Activated CD4-positive, alpha-beta T cell treated with anti-CD3 and anti-CD28 coated beads, Interleukin-2, Interleukin-6, amounts not matched to agents 100 ng/mL and 50 ng/mL, durations not matched to agents 16 hours and 8 hours (primary cell): ENCODE results near the gene ARMC9.
"Not testable (repeated sequence)": the region's sequence is repeated elsewhere in the genome, so short reads cannot be mapped to it uniquely, and the experiment has no call there.

Experiments used
- DNase-seq: peaks from one replicate; pipeline ENCODE4 v3.0.0-alpha.2; 2020

ARMC9 gene, protein sequence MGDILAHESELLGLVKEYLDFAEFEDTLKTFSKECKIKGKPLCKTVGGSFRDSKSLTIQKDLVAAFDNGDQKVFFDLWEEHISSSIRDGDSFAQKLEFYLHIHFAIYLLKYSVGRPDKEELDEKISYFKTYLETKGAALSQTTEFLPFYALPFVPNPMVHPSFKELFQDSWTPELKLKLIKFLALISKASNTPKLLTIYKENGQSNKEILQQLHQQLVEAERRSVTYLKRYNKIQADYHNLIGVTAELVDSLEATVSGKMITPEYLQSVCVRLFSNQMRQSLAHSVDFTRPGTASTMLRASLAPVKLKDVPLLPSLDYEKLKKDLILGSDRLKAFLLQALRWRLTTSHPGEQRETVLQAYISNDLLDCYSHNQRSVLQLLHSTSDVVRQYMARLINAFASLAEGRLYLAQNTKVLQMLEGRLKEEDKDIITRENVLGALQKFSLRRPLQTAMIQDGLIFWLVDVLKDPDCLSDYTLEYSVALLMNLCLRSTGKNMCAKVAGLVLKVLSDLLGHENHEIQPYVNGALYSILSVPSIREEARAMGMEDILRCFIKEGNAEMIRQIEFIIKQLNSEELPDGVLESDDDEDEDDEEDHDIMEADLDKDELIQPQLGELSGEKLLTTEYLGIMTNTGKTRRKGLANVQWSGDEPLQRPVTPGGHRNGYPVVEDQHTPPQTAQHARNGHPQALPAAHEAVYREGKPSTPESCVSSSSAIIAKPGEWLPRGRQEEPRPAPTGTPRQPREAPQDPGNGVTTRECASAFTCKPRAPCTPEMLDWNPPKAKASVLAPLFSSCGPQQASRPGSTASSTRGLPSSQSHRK

DNA sequence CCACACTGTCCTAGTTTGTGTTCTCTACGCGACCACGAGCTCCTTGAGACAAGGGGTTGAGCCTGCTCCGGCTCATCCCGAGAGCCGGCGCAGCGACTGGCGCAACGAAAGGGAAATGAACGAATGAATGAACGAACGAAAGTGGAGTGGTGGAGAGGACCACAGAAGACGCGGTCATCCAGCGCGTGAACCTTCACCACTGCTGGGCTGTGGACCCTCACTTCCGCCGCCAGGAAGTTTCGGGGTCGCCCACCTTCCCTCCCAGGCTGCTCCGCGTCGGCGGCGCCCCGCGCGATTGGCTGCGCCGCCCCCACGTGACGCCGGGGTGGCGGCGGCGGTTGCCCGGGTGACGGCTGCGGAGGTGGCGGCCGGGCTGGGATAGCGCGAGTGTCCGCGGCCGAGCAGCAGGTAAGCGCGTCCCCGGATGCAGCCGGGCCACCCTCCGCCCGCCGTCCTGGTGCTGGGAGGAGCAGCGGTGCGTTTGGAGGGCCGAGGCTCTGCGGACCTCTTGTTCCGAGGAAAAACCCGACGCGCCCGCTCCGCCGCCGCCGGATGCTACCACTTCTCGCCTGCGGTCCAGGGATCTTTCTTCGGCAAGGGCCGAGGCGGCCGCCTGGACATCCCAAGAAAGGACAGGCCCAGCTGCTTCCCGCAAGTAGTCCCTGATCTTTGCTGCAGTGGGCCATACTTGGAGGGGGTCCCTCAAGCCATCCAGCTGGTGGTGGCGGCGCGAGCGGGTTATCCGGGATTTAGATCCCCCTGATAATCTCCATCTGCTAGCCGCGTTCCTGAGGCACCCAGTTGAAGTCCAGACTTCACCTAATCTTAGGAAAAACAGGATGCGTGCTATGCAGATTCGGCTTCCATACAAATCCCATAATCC is at the start of gene ARMC9:
ARMC9 (plus strand) TSS at position 341 of the 883 bp plus-strand sequence. CDS start 7,608 bp downstream, outside the sequence.
- DNase-seq = peak; percentile 85

DNA sequence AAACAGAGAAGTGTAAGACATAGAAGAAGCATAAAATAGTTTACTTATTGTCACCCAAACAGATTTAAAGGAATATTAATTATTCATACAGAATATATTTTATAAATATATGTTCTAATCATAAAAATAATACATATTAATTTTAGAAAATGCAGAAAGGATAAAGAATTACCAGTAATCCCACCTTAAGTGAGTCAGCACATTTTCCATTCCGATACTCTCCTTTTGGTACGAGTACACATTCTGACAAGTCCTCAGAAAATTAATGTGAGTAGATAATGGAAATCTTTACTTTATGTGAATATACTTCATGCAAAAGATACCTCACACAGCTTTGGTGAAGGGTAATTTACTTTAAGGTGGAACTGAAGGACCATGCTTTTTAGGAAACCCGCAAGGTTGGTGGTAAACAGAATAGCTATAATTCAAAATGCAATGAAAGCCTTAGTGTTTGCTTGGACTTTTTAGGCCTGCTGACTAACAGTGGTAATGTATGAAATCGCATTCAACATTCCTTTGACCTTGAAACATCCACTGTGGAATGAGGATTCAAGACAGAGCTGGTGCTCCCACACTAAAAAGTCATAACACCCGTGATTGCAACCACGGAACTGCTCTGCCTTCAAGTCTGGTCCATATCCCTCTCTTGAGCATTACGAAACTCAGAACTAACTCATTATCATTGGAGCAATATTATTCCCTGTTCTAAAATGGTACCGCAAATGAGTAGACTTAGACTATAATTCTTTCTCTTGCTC is 45.5 kb upstream of the ARMC9 start:
- DNase-seq = no peak

- DNase-seq = no peak
These were observed 39.1 kb upstream of the ARMC9 start for GRCh38 chr2:231159306-231159705.

- no peak for DNase-seq
These were observed 37.7 kb upstream of the ARMC9 start for GRCh38 chr2:231160701-231161100.

DNA sequence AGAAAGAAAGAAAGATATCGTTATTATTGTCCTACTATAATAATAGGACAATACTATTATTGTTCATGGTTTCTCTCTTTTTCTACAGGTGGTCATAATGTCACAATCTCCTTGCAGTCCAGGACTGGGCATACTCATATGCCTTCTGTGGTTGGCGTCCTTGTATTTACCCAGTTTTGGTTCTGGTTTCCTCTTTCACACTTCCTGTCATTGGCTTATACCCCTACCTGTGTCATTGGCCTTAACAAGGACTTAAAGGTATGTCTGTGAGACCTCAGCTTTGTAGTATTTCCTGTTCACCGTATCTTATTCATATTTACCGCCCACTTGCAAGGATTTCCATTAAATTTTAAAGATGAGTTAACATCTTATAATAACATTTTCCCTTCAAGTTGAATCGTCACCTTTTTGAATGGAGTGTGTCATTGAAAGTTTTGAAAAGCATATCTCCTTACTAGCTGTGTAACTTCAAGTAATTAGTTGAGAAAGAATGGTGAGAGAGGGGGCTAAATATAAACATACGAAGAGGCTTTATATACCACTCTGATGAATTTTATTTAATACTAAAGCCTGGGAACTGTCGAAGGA is 37.1 kb upstream of the ARMC9 start:
- DNase-seq = peak; percentile 26

DNA sequence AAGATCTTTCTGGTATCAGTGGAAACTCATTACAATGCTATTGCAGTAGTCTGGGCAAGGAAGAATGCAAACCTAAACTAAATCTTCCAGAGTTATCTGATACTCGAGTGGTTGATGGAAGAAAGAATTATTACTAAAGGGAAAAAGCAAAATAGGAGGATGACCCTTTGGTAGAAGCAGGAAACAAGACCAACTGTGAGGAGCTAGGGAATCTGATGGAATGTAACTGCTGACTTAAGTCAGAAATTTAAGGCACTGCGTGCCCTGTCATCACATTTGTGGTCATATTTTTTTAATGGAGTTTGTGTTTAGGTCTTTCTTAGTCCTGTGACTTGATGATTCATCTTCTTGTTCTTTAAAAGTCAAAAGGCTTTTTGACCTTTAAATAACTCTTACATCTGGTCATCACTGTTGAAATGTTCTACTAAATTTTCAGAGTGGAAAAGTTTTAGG is 36.5 kb upstream of the ARMC9 start:
- no peak for DNase-seq

- no peak for DNase-seq
These were observed 35.4 kb upstream of the ARMC9 start for GRCh38 chr2:231163011-231163410.

DNA sequence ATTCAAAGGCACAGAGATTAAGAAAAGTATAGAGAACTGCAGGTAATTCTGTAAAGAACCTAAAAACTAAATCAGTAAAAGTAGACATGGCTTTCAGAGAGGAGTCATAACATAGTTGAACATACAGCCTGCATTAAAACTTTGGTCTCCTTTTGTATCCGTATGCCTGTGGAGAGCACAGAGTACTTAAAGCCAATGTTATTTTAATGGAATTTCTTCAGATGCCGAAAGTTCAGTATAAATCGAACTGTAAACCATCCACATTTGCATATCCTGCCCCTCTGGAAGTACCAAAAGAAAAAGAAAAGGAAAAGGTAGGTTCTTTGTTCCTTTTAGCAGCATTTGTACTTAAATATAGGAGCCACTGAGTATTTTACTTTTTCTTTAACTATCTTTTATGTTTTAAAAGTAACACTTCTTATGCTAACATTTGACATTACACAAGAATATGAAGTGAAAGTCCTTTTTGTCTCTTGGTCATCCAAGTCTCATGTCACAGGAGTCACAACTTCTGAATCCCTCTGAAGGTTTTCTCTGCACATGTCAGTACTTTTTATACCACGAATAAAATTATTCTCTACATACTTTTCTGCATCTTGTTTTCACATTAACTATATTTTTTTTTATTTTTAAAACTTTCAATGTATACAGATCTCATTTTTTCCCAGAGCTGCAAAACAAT is 34.9 kb upstream of the ARMC9 start:
- no peak for DNase-seq

DNA sequence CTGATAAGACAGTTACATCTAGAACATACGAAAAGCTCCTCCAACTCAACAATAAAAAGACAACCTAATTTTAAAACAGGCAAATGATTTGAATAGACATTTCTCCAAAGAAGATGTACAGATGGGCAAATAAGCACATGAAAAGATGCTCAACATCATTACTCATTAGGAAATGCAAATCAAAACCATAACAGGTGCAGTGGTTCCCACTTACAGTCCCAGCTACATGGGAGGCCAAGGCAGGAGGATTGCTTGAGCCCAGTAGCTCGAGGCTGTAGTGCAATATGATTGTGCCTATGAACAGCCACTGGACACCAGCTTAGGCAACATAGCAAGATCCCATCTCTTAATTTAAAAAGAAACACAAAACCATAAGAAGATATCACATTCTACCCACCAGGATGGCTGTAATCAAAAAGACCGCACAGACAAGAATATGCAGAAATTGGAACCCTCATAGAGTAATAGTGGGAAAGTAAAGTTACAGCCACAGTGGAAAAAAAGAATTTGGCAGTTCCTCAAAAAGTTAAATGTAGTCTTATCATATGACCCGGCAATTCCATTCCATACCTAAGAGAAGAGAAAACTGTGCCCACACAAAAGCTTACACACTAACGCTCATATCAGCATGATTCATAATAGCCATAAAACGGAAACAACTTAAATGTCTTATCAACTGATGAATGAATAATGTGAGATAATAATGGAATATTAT is 30.5 kb upstream of the ARMC9 start:
- no peak for DNase-seq

- no peak for DNase-seq
These were observed 29.8 kb upstream of the ARMC9 start for GRCh38 chr2:231168460-231169139.

DNA sequence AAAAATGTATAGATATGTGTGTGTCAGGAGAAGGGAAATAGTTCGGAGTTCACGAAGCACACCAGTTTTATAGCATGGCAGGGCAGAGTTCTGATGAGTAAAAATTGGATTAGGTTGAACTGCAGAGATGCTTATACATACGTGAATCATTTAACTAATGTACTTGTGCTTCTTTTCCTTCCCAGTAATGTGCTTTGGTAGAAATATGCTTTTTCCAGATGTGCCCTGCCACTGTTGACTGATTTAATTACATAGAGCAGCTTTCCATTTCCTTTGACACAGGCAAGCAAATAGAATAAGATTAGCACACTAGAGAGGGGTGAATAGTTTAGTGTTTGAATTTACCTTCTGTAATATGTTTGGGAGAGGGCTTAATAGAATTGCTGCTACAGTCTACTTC is 28.9 kb upstream of the ARMC9 start:
- no peak for DNase-seq

GRCh38 chr2:231170055-231170454 is 28.4 kb upstream of the ARMC9 start:
- no peak for DNase-seq

- no peak for DNase-seq
These were observed 26.4 kb upstream of the ARMC9 start for GRCh38 chr2:231172025-231172424.

GRCh38 chr2:231174211-231174651 is 24.2 kb upstream of the ARMC9 start:
- DNase-seq = no peak

DNA sequence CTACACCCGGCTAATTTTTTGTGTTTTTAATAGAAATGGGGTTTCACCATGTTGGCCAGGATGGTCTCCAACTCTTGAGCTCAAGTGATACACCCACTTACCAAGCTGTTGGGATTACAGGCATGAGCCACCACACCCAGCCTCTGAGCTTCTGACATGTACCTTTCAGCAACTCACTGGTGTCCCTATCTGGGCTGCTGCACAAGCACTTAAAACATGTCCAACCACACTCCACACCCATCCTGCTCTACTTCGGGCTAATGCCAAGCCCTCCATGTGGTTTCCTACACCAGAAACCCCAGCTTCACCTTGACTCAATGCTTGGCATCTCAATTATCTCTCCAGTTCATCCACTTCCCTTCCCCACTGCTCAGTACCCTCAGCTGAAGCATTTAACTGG is 22.4 kb upstream of the ARMC9 start:
- DNase-seq = no peak

DNA sequence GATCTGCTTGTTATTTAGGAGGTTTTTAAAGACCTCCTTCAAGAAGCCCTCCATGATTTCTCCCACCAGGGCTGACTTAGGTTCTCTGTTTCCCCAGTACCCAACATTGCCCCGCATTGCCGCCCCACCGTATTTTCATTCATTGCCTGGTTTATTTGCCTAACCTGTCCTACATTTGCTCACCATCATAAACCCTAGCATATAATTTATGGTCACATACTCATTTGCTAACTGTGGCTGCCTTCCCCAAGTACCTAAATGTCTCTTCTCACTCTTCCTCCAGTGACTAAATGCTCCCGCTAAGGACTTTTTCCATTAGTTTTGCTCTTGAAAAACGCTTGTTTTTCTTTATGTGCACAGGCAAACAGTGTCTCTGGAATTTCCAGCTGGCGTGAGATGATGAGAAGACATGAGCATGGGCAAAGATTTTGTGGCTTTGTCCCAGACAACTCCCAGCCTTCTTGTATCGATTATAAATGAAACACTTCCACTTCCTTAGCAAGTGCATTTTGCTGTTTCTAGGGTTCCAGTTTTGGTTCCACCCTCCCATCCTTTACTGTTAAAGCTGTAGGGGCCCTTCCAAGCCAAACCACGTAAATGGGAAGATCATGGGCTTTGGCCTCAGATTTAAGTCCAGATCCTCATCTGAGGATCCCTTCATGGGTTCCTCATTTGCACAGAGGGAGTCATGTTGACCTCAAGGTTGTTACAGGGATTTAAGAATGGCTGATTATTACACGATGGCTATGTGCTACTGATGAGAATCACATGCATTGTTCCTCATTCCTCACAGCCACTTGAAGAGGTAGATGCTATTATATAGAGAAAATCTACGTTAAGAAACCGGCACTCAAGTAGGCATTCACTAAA is 21.0 kb upstream of the ARMC9 start:
- DNase-seq = no peak

DNA sequence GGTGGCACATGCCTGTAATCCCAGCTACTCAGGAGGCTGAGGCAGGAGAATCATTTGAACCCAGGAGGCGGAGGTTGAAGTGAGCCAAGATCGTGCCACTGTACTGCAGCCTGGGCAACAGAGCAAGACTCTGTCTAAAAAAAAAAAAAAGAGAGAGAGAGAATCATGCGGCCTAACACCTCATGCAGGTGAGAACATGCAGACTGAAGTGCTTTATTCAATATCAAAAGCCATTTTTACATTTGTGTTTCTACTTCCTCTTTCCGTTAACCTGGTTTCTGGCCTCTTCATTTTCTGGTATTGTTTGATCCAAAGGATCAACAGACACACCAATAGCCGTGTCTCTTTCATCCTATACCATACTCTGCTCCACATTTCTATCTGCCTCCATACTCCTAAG is 19.6 kb upstream of the ARMC9 start:
- DNase-seq = not testable (repeated sequence)

DNA sequence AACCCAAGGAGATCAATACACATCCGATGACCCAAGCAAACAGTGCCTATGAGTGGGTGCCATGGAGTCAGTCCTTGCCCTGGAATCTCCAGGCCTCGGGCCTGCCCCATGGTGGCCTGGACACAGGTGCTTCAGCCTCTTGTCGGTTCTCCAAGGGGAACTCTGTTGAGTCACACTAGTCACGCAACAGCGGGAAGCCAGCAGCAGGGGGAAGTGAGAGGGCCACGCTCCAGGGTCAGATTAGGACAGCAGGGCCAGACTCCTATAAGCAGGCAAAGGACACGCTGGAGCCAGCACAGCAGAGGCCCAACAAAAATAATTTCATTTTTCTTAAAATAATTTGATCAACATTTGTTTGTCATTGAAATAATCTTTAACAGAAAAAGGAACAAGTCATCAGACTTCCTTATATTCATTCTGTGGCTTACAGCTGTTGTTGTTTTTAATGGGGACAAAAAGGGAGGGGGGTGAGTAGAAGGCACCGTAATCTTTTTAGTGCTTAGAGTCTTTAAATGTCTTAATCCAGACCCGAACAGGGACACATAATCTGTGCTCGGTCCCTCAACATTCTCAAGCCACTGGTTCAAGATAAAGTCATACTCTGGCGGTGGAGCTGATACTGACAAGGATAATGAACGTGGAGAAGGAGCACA is 16.4 kb upstream of the ARMC9 start:
- DNase-seq = no peak
